NCI-H524 (cell line): ENCODE results near the gene NCR3LG1.

ENCODE experiments used
- DNase-seq, 2 experiments: peaks; one replicate each; lab custom pipeline; 2025; lab: John Stamatoyannopoulos, UW

NCR3LG1 gene

DNA sequence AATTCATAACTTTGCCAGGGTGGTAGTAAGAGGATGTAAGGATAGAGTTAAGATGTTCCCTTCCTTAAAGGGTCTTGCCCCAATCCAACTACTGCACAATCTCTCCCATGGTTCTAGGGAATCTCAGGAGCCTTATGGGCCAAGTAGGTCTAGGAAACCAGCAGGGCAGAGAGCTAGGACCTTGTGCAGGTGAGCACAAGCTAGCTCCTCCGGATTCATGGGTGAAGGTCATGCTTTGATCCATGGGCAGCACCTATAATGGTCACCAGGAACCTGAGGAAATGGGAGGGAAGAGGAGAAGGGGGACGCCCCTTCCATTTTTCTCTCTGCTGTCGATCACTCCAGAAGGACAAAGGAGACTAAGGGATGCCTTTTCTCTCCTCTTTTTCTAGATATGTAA, 20.0 kb downstream of the NCR3LG1 start:
- DNase-seq = no peak

GRCh38 chr11:17375547-17375946, 23.9 kb downstream of the NCR3LG1 start:
- no peak for DNase-seq

- no peak for DNase-seq
These were observed 24.9 kb downstream of the NCR3LG1 start for GRCh38 chr11:17376493-17376892.

- no peak for DNase-seq
These were observed 27.1 kb downstream of the NCR3LG1 start for GRCh38 chr11:17378655-17379054.

DNA sequence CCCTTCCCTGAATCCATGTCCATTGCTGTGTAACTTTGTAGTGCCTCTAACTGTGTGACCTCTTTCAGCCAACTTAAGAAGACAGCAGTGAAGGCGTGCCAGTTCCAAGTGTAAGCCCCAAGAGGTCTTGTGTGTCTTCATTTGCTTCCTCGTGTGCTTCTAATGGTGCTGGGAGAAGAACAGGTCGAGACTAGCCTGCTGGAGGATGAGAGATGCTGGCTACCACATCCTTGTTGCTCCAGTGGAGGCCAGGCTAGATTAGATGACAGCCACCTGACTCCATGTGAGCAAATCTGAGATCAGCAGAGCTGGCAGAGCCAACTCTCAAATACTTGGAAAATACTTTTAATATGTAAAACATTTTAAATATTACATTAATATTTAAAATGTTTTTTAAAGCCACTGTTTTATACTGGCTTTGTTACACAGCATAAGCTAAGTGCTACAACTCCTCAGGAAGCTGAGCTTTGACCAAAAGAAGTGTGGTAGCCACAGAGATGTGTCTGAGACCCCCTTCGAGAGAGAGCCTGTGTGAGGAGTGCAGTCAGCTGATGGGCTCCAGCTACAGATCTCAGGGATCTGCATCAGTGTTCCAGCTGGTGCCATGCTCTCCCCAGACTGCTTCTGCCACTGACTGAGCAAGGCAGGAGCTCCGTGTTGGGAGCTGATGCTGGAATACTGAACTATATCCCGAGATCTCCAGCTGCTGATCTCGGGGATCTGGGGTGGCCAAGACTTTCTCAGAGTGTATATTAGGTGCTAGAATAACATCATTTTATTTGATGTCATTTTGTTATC, 28.0 kb downstream of the NCR3LG1 start:
- DNase-seq = no peak

DNA sequence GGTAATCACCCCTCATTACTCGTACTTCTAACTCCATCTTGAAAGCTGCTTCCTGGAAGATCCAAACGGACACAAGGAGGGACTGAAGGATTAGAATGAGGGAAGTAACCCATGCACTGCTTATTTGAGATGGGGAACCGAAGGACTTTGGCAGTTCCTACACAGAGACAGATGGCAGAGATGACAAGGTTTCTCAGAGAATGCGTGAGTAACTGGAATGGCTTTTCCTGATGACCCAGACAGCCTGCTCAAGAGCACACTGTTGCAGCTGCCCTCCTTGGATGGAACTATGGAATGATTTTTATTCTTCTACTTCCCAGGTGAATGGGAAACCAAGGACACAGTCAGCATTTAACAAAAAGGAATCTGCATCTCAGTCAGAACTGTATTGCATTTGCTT, 29.6 kb downstream of the NCR3LG1 start:
- DNase-seq = peak in 1 of 2 experiments; percentile 52

GRCh38 chr11:17382046-17382728, 30.6 kb downstream of the NCR3LG1 start:
- no peak for DNase-seq

DNA sequence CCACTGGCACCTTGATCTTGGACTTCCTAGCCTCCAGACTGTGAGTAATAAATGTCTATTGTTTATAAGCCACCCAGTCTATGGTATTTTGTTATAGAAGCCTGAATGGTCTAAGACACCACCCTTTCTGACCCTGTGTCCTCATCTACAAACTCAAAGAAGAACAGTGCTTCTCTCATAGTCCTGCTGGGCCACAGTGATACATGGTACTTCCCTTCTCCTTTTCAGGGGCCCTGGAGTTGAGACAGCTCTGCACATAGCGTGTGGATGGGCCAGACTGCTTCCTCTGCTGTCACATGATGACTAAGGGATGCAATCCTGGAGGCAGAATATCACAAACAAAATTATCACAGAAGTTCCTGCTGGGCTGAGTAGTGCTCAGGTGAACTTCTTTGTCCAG, 31.9 kb downstream of the NCR3LG1 start:
- DNase-seq = no peak

GRCh38 chr11:17384002-17384511, 32.5 kb downstream of the NCR3LG1 start:
- DNase-seq = peak; percentile 81 to 91

DNA sequence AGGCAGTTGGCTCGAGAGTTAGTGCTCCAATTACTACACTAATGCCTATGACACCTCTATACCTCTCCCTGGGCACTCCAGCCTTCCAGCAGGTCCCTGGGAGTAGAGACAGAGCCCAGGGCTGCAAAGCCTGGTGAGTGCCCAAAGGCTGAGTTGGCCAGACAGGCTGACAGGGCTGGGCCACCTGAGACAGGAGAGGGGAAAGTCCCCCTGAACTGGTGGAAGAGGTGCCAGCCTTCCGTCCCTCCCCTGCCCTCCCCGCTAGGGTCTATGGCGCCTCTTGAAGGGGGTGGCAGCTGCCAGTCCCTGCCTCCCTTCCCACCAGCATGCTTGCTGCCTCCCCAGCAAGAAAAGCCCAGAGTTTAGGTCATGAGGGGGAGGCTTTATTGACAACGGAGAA, 33.9 kb downstream of the NCR3LG1 start:
- DNase-seq = no peak

- no peak for DNase-seq
These were observed 34.3 kb downstream of the NCR3LG1 start for GRCh38 chr11:17385926-17386325.

- peak in 1 of 2 experiments; percentile 67 for DNase-seq
These were observed 34.9 kb downstream of the NCR3LG1 start for GRCh38 chr11:17386331-17387084.

GRCh38 chr11:17387254-17387653, 35.7 kb downstream of the NCR3LG1 start:
- no peak for DNase-seq

DNA sequence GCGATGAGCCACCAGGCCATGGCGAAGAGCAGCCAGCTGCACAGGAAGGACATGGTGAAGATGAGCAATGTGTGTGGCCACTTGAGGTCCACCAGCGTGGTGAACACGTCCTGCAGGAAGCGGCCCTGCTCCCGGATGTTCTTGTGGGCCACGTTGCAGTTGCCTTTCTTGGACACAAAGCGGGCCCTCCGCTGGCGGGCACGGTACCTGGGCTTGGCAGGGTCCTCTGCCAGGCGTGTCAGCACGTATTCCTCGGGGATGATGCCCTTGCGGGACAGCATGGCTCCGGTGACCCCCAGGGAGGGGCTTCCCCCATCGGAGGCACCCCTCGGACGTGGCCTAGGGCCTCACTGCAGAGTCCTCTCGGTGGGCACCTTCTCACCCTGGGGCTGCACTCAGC, 36.2 kb downstream of the NCR3LG1 start:
- DNase-seq = peak in 1 of 2 experiments; percentile 13

DNA sequence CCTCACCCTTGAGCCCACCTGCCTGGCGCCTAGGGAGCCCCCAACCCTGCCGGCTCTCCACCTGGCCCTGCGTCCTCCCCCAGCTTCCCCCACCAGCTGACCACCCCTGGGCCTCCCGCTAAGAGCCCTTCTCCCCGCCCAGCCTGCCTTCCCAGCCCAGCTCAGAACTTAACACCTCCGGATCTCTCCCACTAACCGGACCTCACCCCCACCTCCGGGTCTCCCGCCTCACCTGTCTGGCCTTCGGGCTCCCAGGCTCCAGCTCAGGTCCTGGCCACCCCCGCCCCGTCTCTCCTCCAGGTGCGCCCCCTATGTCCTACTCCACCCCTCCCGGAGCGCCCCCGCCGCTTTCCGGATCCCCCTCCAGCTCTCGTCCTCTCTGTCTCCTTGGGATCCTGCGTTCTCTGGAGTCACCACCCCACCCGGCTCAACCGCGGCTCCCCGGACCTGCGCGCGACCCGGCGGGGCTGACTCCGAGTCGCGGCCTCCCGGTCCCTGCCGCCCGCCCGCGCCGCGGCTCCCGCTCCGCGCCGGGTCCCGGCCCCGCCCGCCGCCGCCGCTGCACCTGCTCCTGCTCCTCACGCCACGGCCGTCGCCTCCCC, 37.1 kb downstream of the NCR3LG1 start, which contains the start of gene KCNJ11:
Gene KCNJ11, minus strand, starts transcription at position 51 of the 602 bp plus-strand sequence. CDS start 568 bp downstream, outside the sequence.
- DNase-seq = peak in 1 of 2 experiments; percentile 56

- DNase-seq = peak; percentile 90 to 91
These were observed 37.8 kb downstream of the NCR3LG1 start for GRCh38 chr11:17389211-17389956.

DNA sequence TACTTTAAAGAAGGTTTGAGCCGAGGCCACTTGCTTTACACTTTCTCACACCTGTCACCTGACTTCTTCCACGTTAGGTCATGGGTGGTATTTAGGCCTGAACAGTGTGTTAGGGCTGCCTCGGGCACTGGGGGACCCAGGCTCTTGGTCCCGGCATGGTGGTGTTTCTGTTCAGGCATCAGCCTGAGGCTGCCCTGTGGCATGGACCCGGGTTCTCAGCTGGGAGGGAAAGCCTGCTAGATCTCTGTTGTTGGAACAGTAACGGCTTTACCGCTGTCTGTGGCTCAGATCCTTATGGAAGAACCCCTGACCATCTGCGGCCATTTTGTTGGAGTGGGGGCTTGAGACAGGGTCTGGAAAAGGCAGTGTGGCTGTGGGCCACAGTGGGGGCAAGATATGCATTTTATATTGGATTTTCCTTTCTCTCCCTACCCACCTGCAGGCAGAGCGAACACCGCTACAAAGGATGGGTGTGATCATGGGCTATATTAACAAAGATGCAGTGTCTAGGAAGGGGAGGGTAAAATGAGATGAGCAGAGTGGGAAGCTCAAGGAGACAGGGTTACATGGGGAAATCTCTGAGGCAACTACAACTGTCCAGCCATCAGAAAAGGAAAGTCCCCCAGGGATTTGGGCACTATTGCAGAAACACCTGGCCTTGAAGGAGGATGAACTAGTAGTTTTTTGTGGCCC, 38.5 kb downstream of the NCR3LG1 start:
- peak in 1 of 2 experiments; percentile 34 for DNase-seq

- DNase-seq = peak in 1 of 2 experiments; percentile 44
These were observed 40.1 kb downstream of the NCR3LG1 start for GRCh38 chr11:17391493-17392355.

DNA sequence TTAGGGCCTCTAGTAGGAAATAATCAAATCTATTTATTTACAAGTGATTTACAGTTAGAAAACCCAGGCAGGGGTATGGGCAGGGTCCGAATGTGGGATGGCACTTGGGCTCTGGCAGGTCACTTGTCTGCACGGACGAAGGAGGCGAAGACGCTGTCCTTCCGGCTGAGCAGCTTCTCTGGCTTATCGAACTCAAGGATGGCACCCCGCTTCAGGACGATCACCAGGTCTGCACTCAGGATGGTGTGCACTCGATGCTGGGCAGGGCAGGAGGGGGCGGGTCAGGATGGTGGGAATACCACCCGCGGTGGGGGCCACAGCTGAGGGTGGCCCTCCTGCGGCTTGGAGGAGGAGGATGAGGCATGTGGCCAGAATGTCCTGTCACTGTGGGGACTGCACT, 41.3 kb downstream of the NCR3LG1 start:
- DNase-seq = no peak
